Endothelial cell of umbilical vein (primary cell): ENCODE data around the gene PRM1. TPM values are rescaled to one million over a fixed set of nuclear protein-coding genes. Genes with fewer than 3 reads are reported as not detected.

Experiments
- BruUV-seq: library from RNA; stranded (reverse); fragments of 400-500 nt; replicated peaks from 2 replicates; lab custom pipeline; 2021; lab: Mats Ljungman, UMichigan
- CTCF ChIA-PET: fragments of 300-600, 350-600 bp; sonication (Branson Sonifier 250); formaldehyde crosslinking; loops from one replicate; lab custom pipeline; 2021; ENCODE audit warnings: antibody characterized with exemption, inconsistent platforms; lab: Charles Lee
- POLR2A ChIA-PET: fragments of 300-600, 350-600 bp; sonication (Branson Sonifier 250); formaldehyde crosslinking; loops from one replicate; lab custom pipeline; 2021; ENCODE audit warnings: antibody characterized with exemption, inconsistent platforms; lab: Charles Lee
- DNase-seq: peaks from one replicate; pipeline ENCODE4 v3.0.0-alpha.2; 2011; ENCODE audit warnings: low read depth, low spot score
- FAIRE-seq: peaks from 2 replicates; lab custom pipeline; 2011; peaks lifted over from hg19 to GRCh38; lab: Jason Lieb, UNC
- H2AFZ ChIP-seq: 2 replicates; pipeline ENCODE4 v1.6.0; 2012; ENCODE audit warnings: low read depth, low read length, control low read depth, inconsistent platforms
- H3K27ac ChIP-seq: 2 replicates; pipeline ENCODE4 v1.5.1; 2011; ENCODE audit warnings: low read depth, mild to moderate bottlenecking, control low read depth, low read length, moderate library complexity; ENCODE audit not compliant: insufficient read depth
- H3K27me3 ChIP-seq, 2 experiments: 2 replicates each; pipeline versions ENCODE4 v1.6.0 to v1.6.1; 2011; ENCODE audit warnings: low read length in 2 of 2, mixed read lengths in 1 of 2; ENCODE audit not compliant: control insufficient read depth in 2 of 2, insufficient read depth in 2 of 2
- H3K36me3 ChIP-seq, 2 experiments: 2 replicates in 1 of 2; 3 replicates in 1 of 2; pipeline ENCODE4 v1.5.1; 2011; ENCODE audit warnings: low read length in 2 of 2, mild to moderate bottlenecking in 1 of 2, moderate library complexity in 1 of 2; ENCODE audit not compliant: control insufficient read depth in 2 of 2, insufficient read depth in 2 of 2; ENCODE audit errors: extremely low read depth in 1 of 2
- H3K4me1 ChIP-seq: 3 replicates; pipeline ENCODE4 v1.5.1; 2011; ENCODE audit warnings: mild to moderate bottlenecking, low read length; ENCODE audit not compliant: control insufficient read depth, insufficient read depth; ENCODE audit errors: extremely low read depth
- H3K4me2 ChIP-seq: 2 replicates; pipeline ENCODE4 v1.6.1; 2011; ENCODE audit warnings: low read length, control low read depth, mixed read lengths; ENCODE audit not compliant: insufficient read depth
- H3K4me3 ChIP-seq, 3 experiments: fragments of 200-600 bp in 1 of 3; sonication (generic), shearing (Covaris generic) in 1 of 3; replicated peaks in 1 of 3; 2 replicates each; pipeline ENCODE4 v1.5.1; 2011 to 2016; ENCODE audit warnings: control low read depth in 3 of 3, low read length in 3 of 3, mild to moderate bottlenecking in 2 of 3, inconsistent platforms in 1 of 3, low read depth in 1 of 3, moderate library complexity in 1 of 3; ENCODE audit not compliant: insufficient read depth in 1 of 3
- H3K79me2 ChIP-seq: 2 replicates; pipeline ENCODE4 v1.6.0; 2012; ENCODE audit warnings: low read length, inconsistent platforms; ENCODE audit not compliant: control insufficient read depth, insufficient read depth
- H3K9ac ChIP-seq: replicated peaks from 2 replicates; pipeline ENCODE3; 2011; ENCODE audit warnings: low read length, control low read depth; ENCODE audit not compliant: insufficient read depth; ENCODE audit errors: extremely low read depth
- H3K9me1 ChIP-seq: replicated peaks from 3 replicates; pipeline ENCODE4 v1.6.0; 2011; ENCODE audit warnings: mild to moderate bottlenecking, low read length; ENCODE audit not compliant: control insufficient read depth, insufficient read depth; ENCODE audit errors: extremely low read depth
- H3K9me3 ChIP-seq: replicated peaks from 2 replicates; pipeline ENCODE4 v1.5.1; 2012; ENCODE audit warnings: low read length, inconsistent platforms; ENCODE audit not compliant: control insufficient read depth, insufficient read depth
- H4K20me1 ChIP-seq: replicated peaks from 2 replicates; pipeline ENCODE3; 2011; ENCODE audit warnings: mild to moderate bottlenecking, low read length; ENCODE audit not compliant: control insufficient read depth, insufficient read depth; ENCODE audit errors: extremely low read depth
- CTCF ChIP-seq, 2 donors: IDR thresholded peaks; 1 replicate in 1 of 2; 2 replicates in 1 of 2; pipeline ENCODE4 v1.5.1; 2011; ENCODE audit warnings: low read length in 2 of 2, mild to moderate bottlenecking in 2 of 2, moderate library complexity in 2 of 2, control low read depth in 1 of 2, inconsistent platforms in 1 of 2, low read depth in 1 of 2; ENCODE audit not compliant: insufficient read depth in 1 of 2; ENCODE audit errors: extremely low read depth in 1 of 2
- EZH2 ChIP-seq: IDR thresholded peaks from 2 replicates; pipeline ENCODE4 v1.6.1; 2012; ENCODE audit warnings: borderline replicate concordance, low read depth, mild to moderate bottlenecking, moderate library complexity, low read length, inconsistent platforms; ENCODE audit not compliant: severe bottlenecking
- FOS ChIP-seq: IDR thresholded peaks from 2 replicates; pipeline ENCODE4 v1.6.1; 2011; ENCODE audit warnings: mild to moderate bottlenecking, low read length, moderate library complexity, borderline replicate concordance; ENCODE audit not compliant: insufficient read depth
- GATA2 ChIP-seq: IDR thresholded peaks from 2 replicates; pipeline ENCODE4 v1.7.0; 2011; ENCODE audit warnings: low read depth, mild to moderate bottlenecking, moderate library complexity, mixed read lengths, low read length; ENCODE audit not compliant: insufficient read length, insufficient read depth
- JUN ChIP-seq: IDR thresholded peaks from 2 replicates; pipeline ENCODE4 v1.6.1; 2011; ENCODE audit warnings: borderline replicate concordance, low read depth; ENCODE audit not compliant: insufficient read length, insufficient read depth
- MAX ChIP-seq: IDR thresholded peaks from 2 replicates; pipeline ENCODE4 v1.6.1; 2011; ENCODE audit not compliant: insufficient read depth, insufficient read length
- MYC ChIP-seq: IDR thresholded peaks from one replicate; pipeline ENCODE4 v1.6.1; 2011; ENCODE audit warnings: mild to moderate bottlenecking, low read depth, low read length
- POLR2A ChIP-seq: IDR thresholded peaks from 2 replicates; pipeline ENCODE4 v1.6.1; 2012; ENCODE audit warnings: low read depth, mild to moderate bottlenecking, control low read depth, low read length
- POLR2AphosphoS5 ChIP-seq: IDR thresholded peaks from 2 replicates; pipeline ENCODE4 v1.6.1; 2012; ENCODE audit warnings: low read depth, mild to moderate bottlenecking, control low read depth, low read length, moderate library complexity; ENCODE audit not compliant: insufficient read depth
- dilution Hi-C: fragments of 300-500 bp; cut with MboI; formaldehyde crosslinking; loops from one replicate; pipeline ENCODE4 v1.15.0; 2019; ENCODE audit warnings: low sequenced_read_pairs; ENCODE audit not compliant: extremely low pct_ligation_motif_present
- intact Hi-C: fragments of 100-400 bp; cut with micrococcal nuclease; formaldehyde crosslinking; loops from one replicate; pipeline ENCODE4 v1.10.0; 2022
- polyA plus RNA-seq, 4 experiments: library from polyadenylated mRNA; depleted of rRNA in 3 of 4; stranded (reverse) in 3 of 4; unstranded in 1 of 4; fragments of >200 nt; gene quantifications; 2 replicates each; pipeline versions ENCODE4 v1.2.1 to v1.2.3, GENCODE V29; 2011 to 2012; ENCODE audit warnings: missing spikeins in 1 of 4
- total RNA-seq: library from RNA; stranded (reverse); gene quantifications from 2 replicates; pipeline ENCODE4 v1.2.3, GENCODE V29; 2021

Gene PRM1
- total and polyA plus RNA-seq, 2 donors (not counting 3 experiments of a cell fraction or from before 2014, with no cell fraction given) = not detected

DNA sequence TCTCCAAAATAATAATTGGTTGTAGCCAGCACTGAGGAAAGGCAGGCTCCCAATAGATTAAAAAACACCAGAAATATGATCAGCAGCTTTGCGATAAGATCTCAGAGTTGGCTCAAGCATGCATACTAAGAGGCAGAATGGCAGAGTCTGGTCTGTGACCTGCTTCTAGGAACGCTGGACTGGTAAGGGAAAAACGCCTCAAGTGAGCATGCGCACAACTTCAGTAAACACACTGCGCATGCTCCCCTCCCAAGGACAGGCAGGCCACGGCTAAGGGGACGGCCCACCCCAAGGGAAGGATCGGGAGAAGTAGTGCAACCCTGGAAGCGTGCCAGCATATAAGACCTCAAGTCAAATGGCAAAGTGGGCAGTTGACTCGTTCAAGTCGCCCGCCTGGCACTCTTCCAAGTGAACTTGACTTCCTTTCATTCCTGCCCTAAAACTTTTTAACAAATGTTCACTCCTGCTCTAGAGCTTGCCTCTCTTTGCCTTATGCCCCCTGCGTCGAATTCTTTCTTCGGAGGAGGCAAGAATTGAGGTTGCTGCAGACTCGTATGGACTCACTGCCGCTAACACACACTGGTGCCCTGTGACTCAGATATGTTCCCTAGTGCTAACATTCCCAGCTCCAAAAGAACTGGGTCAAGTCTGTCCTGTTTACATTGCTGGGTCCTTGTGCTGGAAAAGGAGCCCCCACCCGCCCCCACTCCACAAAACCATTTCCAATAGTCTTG is 22.4 kb upstream of the PRM1 start:
- DNase-seq = peak; percentile 66
- intact Hi-C loops = no loop called here
- Histone ChIP-seq H3K36me3 (no peaks in the 10 kb centered on the region), H3K4me3 (no peak overlapping the region), H3K4me1 (no peaks in the 10 kb centered on the region), H3K27ac (no peak overlapping the region), H3K9me3 (no peaks in the 10 kb centered on the region), H3K9me1 (no peaks in the 10 kb centered on the region), H4K20me1 (no peaks in the 10 kb centered on the region), H2AFZ (peak overlapping the region; percentile 83), H3K79me2 (no peaks in the 10 kb centered on the region), H3K27me3 (no peaks in the 10 kb centered on the region), H3K9ac (no peak overlapping the region), H3K4me2 (no peak overlapping the region)
- POLR2A ChIA-PET = no interaction called here
- peak; percentile 55 for FAIRE-seq
- BruUV-seq = no TSS peak
- no peak for TF ChIP-seq GATA2
- TF ChIP-seq MAX = no peak
- no peak for TF ChIP-seq MYC
- no peak for TF ChIP-seq JUN
- TF ChIP-seq POLR2A = no peak
- no peak for TF ChIP-seq EZH2
- no peak for TF ChIP-seq CTCF (IDR thresholded peaks at IDR 0.05; ENCODE audit: extremely low read depth in 1 of 2, insufficient read depth in 1 of 2, low read depth in 1 of 2, low read length in 2 of 2)
- TF ChIP-seq FOS = no peak
- TF ChIP-seq POLR2AphosphoS5 = no peak
- CTCF ChIA-PET = no interaction called here
- dilution Hi-C loops = no loop called here
